HG03469 (cell line): ENCODE results near the gene PLXNA2.

Experiments used
- ATAC-seq: cut with Tn5 transposase; IDR thresholded peaks from one replicate; pipeline ENCODE4 v1.9.1; 2021; ENCODE audit warnings: mild to moderate bottlenecking, moderate library complexity, moderate number of reproducible peaks; ENCODE audit not compliant: unreplicated experiment

PLXNA2 gene

DNA sequence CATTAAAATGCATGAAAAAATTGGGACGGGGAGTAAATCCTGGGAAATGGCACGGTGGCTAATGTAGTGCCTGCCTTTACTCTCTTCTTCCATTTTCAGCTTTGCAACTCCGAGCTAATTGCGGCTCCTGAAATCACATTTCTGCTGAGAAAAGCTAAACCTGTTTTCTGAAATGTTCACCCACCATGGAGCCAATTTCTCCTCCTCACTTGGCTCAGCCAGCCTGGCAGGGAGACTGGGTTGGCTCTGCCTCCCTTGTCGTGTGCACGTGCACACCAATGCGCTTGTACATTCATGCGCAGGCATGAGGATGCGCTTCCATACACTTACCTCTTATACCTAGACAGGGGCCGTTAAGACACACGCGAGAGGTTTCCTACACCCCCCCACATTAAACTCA lies 165.4 kb downstream of the PLXNA2 start:
- no peak for ATAC-seq

DNA sequence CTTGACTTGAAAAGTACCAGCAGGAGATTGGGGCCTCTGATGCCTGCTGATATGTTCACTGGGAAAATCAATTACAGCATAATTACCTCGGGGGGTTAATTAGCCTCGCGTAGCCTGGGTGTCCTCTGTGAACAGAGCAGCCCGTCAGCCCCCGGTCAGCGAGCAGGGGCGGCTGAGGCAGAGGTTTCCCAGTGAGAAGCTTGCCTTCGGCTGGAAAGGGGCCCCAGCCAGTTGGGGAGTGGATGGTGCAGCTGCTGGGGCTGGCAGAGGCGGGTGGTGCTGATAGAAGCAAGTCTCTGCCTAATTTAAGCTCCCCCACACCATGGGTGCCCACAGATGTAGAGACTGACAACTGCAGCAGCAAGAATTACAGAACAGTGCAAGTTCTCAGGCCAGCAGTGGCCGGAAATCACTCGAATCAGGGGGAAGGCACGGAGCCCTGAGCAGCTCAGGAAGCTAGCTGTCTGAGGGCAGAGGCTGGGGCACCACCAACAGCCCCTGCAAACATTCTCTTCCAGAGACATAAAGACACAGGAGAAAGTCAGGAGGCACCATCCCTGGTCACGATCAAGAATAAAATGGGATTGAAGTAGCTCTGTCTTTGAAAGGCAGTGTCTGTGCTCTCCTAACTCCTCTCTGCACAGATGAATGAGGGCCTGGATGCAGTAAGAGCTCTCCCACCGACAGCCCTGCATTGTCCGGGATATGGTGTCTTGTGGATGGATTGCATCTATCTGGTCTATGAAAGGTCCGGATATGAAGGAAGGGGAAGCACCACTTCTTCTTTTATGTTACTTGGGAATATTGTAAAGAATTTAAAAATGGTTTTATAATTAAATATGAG lies 166.7 kb downstream of the PLXNA2 start:
- no peak for ATAC-seq

DNA sequence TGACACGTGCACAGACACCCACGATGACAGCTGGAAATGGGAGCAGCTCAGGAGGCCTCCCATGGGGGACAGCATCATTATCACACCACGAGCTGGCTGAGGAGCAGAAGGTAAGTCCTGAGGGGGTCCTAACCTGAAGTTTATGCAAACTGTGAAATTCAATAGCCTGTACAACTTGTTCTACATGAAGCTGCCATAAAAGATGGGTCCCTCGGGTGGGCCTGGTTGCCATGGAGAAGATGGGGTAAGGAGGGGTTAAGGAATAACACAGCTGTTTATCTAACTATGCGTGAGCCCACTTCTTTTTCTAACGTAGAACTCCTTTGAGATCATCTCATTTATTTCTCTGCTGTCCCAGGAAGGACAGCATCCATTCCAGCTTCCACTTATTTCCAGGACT lies 169.8 kb downstream of the PLXNA2 start:
- no peak for ATAC-seq

GRCh38 chr1:208071435-208072031 lies 172.7 kb downstream of the PLXNA2 start:
- no peak for ATAC-seq

GRCh38 chr1:208069908-208070307 lies 174.3 kb downstream of the PLXNA2 start:
- no peak for ATAC-seq

DNA sequence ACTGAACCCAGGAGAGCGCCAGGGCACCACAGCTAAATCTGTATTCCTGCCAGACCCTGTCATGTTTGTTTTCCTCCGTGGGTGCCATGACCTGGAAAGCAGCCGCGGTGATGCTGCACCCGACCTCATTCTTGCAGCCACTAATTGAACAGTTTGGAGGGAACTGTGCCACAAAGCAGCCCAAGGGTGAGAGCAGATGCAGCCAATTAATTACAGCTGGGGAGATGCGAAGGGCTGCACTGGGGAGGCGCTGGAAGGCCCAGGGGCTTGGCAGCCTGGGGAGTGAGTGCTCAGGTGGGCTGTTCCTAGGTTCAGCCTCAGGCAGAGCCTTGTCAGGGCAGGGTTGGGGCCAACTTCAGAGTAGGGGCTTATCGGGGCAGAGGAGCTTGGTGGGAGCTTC lies 174.9 kb downstream of the PLXNA2 start:
- ATAC-seq: no peak

- ATAC-seq: no peak
These were observed 175.3 kb downstream of the PLXNA2 start for GRCh38 chr1:208068908-208069307.

DNA sequence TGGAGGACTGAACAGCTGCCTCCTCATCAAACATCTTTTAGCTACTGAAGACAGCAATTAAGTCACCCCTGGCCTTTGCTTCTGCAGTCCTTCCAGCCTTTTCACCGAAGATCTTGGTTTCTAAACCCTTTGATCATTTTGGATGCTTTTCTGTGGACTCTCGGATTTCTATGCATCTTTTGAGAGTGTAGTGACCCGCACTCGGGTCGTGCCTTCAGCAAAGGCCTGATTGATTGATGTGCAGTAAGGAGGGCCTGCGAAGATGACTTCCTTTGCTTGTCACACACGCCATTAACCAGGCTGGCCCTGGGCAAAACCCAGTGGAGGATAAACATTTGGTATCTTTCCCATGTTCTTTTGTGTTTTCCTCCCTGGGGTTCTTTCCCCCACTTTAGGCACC lies 175.8 kb downstream of the PLXNA2 start:
- ATAC-seq: no peak

DNA sequence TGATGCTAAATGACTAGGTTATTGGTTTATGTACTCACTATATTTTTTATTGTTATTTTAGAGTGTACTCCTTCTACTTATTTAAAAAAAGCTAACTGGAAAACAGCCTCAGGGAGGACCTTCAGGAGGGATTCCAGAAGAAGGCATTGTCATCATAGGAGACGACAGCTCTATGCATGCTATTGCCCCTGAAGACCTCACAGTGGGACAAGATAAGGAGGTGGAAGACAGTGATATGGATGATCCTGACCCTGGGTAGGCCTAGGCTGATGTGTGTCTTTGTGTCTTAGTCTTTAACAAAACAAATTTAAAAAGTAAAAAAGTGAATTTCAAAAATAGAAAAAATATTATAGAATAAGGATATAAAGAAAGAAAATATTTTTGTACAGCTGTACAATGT lies 177.6 kb downstream of the PLXNA2 start:
- ATAC-seq: no peak

DNA sequence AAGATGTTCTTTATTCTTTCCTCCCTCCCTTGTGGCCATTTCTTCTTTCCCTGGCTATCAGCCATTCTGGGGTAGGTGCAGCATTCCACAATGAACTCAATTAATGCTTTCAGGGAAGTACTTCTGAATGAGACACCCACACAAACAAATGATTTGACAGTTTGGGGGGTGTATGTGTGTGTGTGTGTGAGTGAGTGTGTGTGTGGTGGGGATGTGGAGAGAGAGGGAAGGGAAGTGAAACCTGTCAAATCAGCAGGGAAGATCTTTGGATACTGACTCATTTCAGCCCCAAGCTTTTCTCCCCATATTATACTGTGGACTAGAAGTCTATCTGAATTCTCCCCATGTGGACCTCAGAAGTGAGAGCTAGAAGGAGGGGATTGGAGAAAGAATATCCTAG lies 178.3 kb downstream of the PLXNA2 start:
- ATAC-seq: no peak

DNA sequence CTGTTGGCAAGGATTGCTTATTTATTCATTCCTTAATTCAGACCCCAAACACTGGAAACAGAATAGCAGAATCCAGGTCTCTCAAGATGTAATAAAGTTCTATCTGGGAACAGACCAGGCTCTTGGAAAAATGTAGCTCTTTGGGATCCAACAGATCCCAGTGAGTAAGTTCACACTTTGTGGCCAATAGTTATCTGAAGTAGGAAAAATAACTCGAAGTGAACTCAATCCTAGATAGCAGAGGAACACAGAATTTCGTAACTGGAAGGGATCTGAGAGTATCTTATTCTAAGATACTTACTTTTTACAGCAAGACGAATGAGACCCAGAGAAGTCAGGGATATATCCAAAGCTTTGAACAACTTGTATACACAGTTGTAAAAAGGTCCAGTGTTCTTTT lies 182.6 kb downstream of the PLXNA2 start:
- ATAC-seq: no peak

GRCh38 chr1:208061118-208061517 lies 183.1 kb downstream of the PLXNA2 start:
- no peak for ATAC-seq

DNA sequence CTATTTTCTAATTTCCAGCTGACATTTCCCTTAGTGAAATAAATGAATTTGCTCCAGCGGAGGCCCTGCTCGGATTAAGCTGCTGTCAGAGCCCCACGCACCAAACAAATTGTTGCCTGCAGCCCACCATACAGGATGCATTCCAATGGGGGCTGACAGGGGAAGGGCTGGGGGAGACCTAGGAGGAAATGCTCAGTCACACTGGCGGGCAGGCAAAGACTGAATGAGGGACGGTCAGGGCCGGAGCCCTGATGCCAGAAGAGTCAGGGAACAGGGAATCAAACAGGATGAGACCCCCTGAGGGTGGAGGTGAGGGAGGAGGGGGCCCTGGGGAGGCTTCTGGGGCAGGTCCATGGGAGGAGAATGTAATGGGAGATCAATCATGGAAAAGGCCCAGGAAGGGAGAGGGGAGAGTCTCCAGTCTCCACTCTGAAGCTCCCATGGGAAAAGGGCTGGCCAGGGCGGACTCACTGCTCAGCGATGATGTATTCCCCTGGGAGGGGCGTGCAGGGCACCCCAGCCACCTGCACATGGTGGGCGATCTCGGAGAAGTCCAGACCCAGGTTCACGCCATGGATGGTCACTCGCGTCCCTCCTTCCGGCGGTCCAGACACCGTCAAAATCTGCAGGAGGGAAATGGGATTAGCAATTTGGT lies 183.8 kb downstream of the PLXNA2 start:
- no peak for ATAC-seq

DNA sequence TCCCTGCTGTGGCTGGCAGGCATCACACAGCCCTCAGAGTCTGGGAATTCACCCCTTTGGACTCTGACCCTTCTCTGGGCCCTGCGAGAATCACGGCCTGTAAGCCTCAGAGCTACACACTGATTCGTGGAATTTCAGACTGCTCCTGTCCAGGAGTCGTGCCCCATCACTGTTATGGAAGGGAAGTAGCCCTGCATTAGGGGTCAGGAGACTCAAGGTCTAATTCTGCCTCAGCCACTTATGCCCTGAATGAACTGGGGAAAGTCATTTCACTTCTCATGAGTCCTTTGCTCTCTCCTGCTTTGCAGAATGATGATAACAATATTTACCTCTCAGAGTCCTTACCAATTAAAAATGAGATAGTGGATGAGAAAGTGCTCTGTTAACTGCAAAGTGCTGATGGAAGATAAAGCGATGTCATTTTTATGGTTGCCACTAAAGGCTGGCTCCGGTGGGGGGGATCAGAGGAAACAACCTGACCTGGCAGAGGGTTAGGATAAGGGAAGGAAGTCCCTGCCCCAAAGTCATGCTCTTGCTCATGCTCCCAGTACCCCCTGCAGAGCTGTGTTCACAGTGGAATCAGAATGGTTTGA lies 184.7 kb downstream of the PLXNA2 start:
- ATAC-seq: no peak

- no peak for ATAC-seq
These were observed 185.4 kb downstream of the PLXNA2 start for GRCh38 chr1:208058756-208059155.

GRCh38 chr1:208058267-208058666 lies 185.9 kb downstream of the PLXNA2 start:
- ATAC-seq: no peak

DNA sequence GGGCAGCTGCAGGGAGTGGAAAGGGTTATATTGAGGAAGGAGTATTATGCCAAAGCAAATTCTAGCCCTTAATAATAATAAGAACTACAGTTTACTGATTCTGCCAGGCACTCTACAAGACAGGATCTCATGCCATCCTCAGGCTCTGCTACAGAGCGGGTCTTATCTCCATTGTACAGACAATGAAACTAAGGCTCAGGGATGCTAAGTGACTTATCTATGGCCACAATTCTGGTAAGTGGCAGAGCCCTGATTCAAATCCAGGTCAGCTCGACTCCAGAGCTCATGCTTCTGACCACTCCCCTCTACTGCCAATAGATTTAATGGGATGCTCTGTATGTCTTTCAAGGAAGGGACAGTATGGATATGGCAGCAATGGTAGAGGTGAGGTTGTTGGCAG lies 187.1 kb downstream of the PLXNA2 start:
- ATAC-seq: no peak

DNA sequence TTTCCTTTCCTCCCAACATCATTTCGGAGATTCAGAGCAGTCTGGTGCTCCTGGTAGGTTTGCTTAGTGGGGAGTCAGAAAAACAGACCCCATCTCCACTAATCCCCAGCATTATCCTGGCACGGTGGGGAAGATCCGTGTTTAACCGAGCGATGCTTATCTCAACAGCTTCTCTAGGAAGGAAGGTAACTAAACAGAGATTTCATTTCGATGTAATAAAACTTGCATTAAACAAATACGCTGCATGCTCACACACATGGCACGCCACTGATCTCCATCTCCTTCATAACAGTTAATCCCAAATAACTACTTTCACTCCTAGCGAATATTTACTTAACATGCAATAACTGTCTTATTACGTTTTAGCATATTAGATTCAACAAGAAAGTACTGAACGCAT lies 188.6 kb downstream of the PLXNA2 start:
- no peak for ATAC-seq

DNA sequence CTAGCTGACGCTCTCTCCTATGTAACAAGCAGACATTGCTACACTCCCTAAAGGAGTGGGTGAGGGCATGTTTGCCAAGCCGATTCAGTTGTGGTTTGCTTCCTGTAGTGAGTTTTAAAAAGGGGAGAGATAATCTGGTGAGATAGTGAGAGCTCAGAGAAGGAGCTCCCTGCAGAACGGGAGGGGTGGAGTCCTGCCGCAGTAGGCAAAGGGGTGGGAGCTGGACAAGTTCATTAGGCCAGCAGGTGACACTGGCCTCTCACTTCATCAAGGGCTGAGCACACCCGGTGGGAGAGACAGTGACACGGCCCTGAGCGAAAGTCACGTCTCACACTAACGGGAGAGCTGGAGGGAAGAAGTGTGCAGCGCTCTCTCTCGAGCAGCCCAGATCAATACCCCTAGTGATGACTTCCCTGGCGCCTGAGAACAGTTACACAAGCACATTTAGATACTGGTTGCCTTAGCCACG lies 189.2 kb downstream of the PLXNA2 start:
- no peak for ATAC-seq

GRCh38 chr1:208054485-208054884 lies 189.7 kb downstream of the PLXNA2 start:
- ATAC-seq: no peak

GRCh38 chr1:208053661-208054060 lies 190.5 kb downstream of the PLXNA2 start:
- ATAC-seq: no peak
